HCT116 (cell line): ENCODE results near the gene JAK1. TPM values are rescaled to one million over a fixed set of nuclear protein-coding genes. Genes with fewer than 3 reads are reported as not detected.

Experiments
- ATAC-seq: fragments of 200-7000 bp; cut with Tn5 transposase; 2 replicates; pipeline ENCODE4 v1.9.1; 2020; ENCODE audit warnings: mild to moderate bottlenecking, moderate library complexity
- BruUV-seq: library from RNA; stranded (reverse); fragments of 400-500 nt; replicated peaks from 2 replicates; lab custom pipeline; 2021; lab: Mats Ljungman, UMichigan
- CTCF ChIA-PET: fragments of 300-600 bp; sonication (Branson Sonifier 250); formaldehyde crosslinking; loops from one replicate; lab custom pipeline; 2021; ENCODE audit warnings: antibody characterized with exemption; lab: Charles Lee
- POLR2A ChIA-PET: fragments of 300-600, 350-600 bp; sonication (Branson Sonifier 250); formaldehyde crosslinking; loops from one replicate; lab custom pipeline; 2021; ENCODE audit warnings: antibody characterized with exemption; lab: Charles Lee
- RAD21 ChIA-PET, 2 experiments: fragments of 300-600 bp; sonication (Branson Sonifier 250); formaldehyde crosslinking; loops; one replicate each; lab custom pipeline; 2023; ENCODE audit warnings: low total read pairs in 2 of 2; ENCODE audit not compliant: uncharacterized antibody in 2 of 2, unreplicated experiment in 2 of 2, low non-redundant PET in 1 of 2; lab: Charles Lee
- DNase-seq: peaks from one replicate; pipeline ENCODE4 v3.0.0-alpha.2; 2010; ENCODE audit warnings: low read depth, low spot score
- H2AFZ ChIP-seq: fragments of 200-600 bp; shearing (Covaris generic), sonication (generic); 2 replicates; pipeline ENCODE4 v1.6.1; 2017; ENCODE audit warnings: low read depth, mixed run types, mixed read lengths, antibody characterized with exemption, low read length; ENCODE audit not compliant: poor library complexity, severe bottlenecking
- H3K27ac ChIP-seq: 2 replicates; pipeline ENCODE4 v1.5.1; 2012; ENCODE audit warnings: low read depth, low read length
- H3K27me3 ChIP-seq: fragments of 200-600 bp; sonication (generic); 2 replicates; pipeline ENCODE4 v1.6.1; 2016; ENCODE audit warnings: mixed run types, low read length, mixed read lengths; ENCODE audit not compliant: insufficient read depth
- H3K36me3 ChIP-seq, 2 experiments: fragments of 200-500 bp in 1 of 2; fragments of 200-600 bp in 1 of 2; sonication (Bioruptor generic) in 1 of 2; sonication (generic) in 1 of 2; 2 replicates each; pipeline versions ENCODE4 v1.5.1 to v1.6.1; 2014 to 2016; ENCODE audit warnings: low read length in 2 of 2, inconsistent platforms in 1 of 2, mixed read lengths in 1 of 2, mixed run types in 1 of 2; ENCODE audit not compliant: insufficient read depth in 2 of 2, control insufficient read depth in 1 of 2
- H3K4me1 ChIP-seq, 2 experiments: fragments of 200-600 bp in 1 of 2; sonication (generic) in 1 of 2; 2 replicates each; pipeline versions ENCODE4 v1.5.1 to v1.6.1; 2012 to 2017; ENCODE audit warnings: low read length in 2 of 2, inconsistent platforms in 1 of 2, mild to moderate bottlenecking in 1 of 2, mixed read lengths in 1 of 2, mixed run types in 1 of 2, moderate library complexity in 1 of 2; ENCODE audit not compliant: insufficient read depth in 2 of 2, control insufficient read depth in 1 of 2
- H3K4me2 ChIP-seq: fragments of 200-600 bp; sonication (generic); 2 replicates; pipeline ENCODE4 v1.6.1; 2017; ENCODE audit warnings: mixed run types, low read length, mixed read lengths
- H3K4me3 ChIP-seq, 2 experiments: fragments of 200-600 bp in 1 of 2; sonication (generic) in 1 of 2; replicated peaks in 1 of 2; 2 replicates each; pipeline ENCODE4 v1.5.1; 2011 to 2016; ENCODE audit warnings: low read length in 2 of 2, control low read depth in 1 of 2, low read depth in 1 of 2, mild to moderate bottlenecking in 1 of 2, mixed read lengths in 1 of 2, mixed run types in 1 of 2
- H3K79me2 ChIP-seq: fragments of 200-600 bp; sonication (generic); 2 replicates; pipeline ENCODE4 v1.6.1; 2017; ENCODE audit warnings: mild to moderate bottlenecking, mixed run types, low read length, moderate library complexity, mixed read lengths; ENCODE audit not compliant: insufficient read depth
- H3K9ac ChIP-seq: fragments of 200-600 bp; sonication (generic); 2 replicates; pipeline ENCODE4 v1.6.1; 2016; ENCODE audit warnings: low read length, mixed read lengths
- H3K9me2 ChIP-seq: fragments of 200-600 bp; sonication (generic), shearing (Covaris generic); 2 replicates; pipeline ENCODE4 v1.6.1; 2017; ENCODE audit warnings: mixed run types, mild to moderate bottlenecking, moderate library complexity; ENCODE audit not compliant: insufficient read depth
- H3K9me3 ChIP-seq, 2 experiments: fragments of 200-500 bp in 1 of 2; fragments of 200-600 bp in 1 of 2; sonication (Bioruptor generic) in 1 of 2; sonication (generic) in 1 of 2; 2 replicates each; pipeline ENCODE4 v1.6.1; 2014 to 2017; ENCODE audit warnings: low read length in 2 of 2, mixed read lengths in 2 of 2, inconsistent platforms in 1 of 2, low read depth in 1 of 2, mild to moderate bottlenecking in 1 of 2, mixed run types in 1 of 2, moderate library complexity in 1 of 2; ENCODE audit not compliant: control insufficient read depth in 1 of 2, insufficient read depth in 1 of 2
- H4K20me1 ChIP-seq: fragments of 200-600 bp; sonication (generic), shearing (Covaris generic); 2 replicates; pipeline ENCODE4 v1.6.1; 2017; ENCODE audit warnings: mixed run types, mild to moderate bottlenecking, moderate library complexity; ENCODE audit not compliant: insufficient read depth
- CBX3 ChIP-seq: IDR thresholded peaks from 2 replicates; pipeline ENCODE4 v1.6.1; 2012; ENCODE audit warnings: low read depth
- CEBPB ChIP-seq: IDR thresholded peaks from 2 replicates; pipeline ENCODE4 v1.6.1; 2012; ENCODE audit warnings: low read depth
- EGR1 ChIP-seq: IDR thresholded peaks from 2 replicates; pipeline ENCODE4 v1.6.1; 2012; ENCODE audit warnings: low read depth
- FOSL1 ChIP-seq: IDR thresholded peaks from 2 replicates; pipeline ENCODE4 v1.6.1; 2012; ENCODE audit warnings: low read depth
- JUND ChIP-seq: IDR thresholded peaks from 2 replicates; pipeline ENCODE4 v1.6.1; 2012
- POLR2AphosphoS5 ChIP-seq: IDR thresholded peaks from 2 replicates; pipeline ENCODE4 v1.6.1; 2011; ENCODE audit warnings: mild to moderate bottlenecking, low read depth, low read length, moderate library complexity
- REST ChIP-seq: IDR thresholded peaks from 2 replicates; pipeline ENCODE4 v1.6.1; 2012; ENCODE audit warnings: low read depth
- SIN3A ChIP-seq: IDR thresholded peaks from 2 replicates; pipeline ENCODE4 v1.6.1; 2012; ENCODE audit warnings: low read depth
- SP1 ChIP-seq: IDR thresholded peaks from 2 replicates; pipeline ENCODE4 v1.6.1; 2012; ENCODE audit warnings: low read depth
- TCF7L2 ChIP-seq: IDR thresholded peaks from 2 replicates; pipeline ENCODE4 v1.7.0; 2011; ENCODE audit warnings: borderline replicate concordance, inconsistent platforms; ENCODE audit not compliant: insufficient read depth, insufficient read length; ENCODE audit errors: extremely low read depth
- YY1 ChIP-seq: IDR thresholded peaks from 2 replicates; pipeline ENCODE4 v1.6.1; 2011; ENCODE audit warnings: low read length, low read depth, moderate library complexity, mild to moderate bottlenecking; ENCODE audit not compliant: insufficient replicate concordance; ENCODE audit errors: extremely low read depth
- ZFX ChIP-seq: fragments of 450-650 bp; IDR thresholded peaks from 2 replicates; pipeline ENCODE4 v1.6.1; 2017
- ZNF274 ChIP-seq: fragments of 200-500 bp; sonication (Bioruptor generic); IDR thresholded peaks from 2 replicates; pipeline ENCODE4 v1.6.1; 2014; ENCODE audit warnings: mild to moderate bottlenecking, low read depth, low read length, inconsistent platforms
- intact Hi-C: fragments of 100-400 bp; cut with micrococcal nuclease; formaldehyde crosslinking; loops from 2 replicates; pipeline ENCODE4 v1.10.0; 2022
- total RNA-seq: library from RNA; stranded (reverse); gene quantifications from one replicate; pipeline ENCODE4 v1.2.1, GENCODE V29; 2021; ENCODE audit not compliant: unreplicated experiment
- TF ChIP-seq, protein P1 (sequence below): IDR thresholded peaks from 2 replicates; pipeline ENCODE4 v1.6.1; 2011; ENCODE audit warnings: mild to moderate bottlenecking, low read length, moderate library complexity; ENCODE audit not compliant: insufficient replicate concordance; ENCODE audit errors: extremely low read depth
- TF ChIP-seq, protein P2 (sequence below): IDR thresholded peaks from 2 replicates; pipeline ENCODE4 v1.6.1; 2012
- TF ChIP-seq, protein P3 (sequence below): IDR thresholded peaks from 2 replicates; pipeline ENCODE4 v1.6.1; 2012
- TF ChIP-seq, protein P4 (sequence below), 3 experiments: fragments of 200-600 bp in 1 of 3; sonication (generic) in 1 of 3; IDR thresholded peaks in 2 of 3; conservative IDR thresholded peaks in 1 of 3; 2 replicates each; pipeline ENCODE4 v1.5.1; 2012 to 2017; ENCODE audit warnings: low read depth in 2 of 3, low read length in 2 of 3, antibody characterized with exemption in 1 of 3, borderline replicate concordance in 1 of 3, control low read depth in 1 of 3, mild to moderate bottlenecking in 1 of 3, mixed read lengths in 1 of 3, mixed run types in 1 of 3, moderate library complexity in 1 of 3; ENCODE audit not compliant: insufficient read depth in 1 of 3

The JAK1 gene
- total RNA-seq, 1 experiment from 2014 or later, result 53.2 TPM

DNA sequence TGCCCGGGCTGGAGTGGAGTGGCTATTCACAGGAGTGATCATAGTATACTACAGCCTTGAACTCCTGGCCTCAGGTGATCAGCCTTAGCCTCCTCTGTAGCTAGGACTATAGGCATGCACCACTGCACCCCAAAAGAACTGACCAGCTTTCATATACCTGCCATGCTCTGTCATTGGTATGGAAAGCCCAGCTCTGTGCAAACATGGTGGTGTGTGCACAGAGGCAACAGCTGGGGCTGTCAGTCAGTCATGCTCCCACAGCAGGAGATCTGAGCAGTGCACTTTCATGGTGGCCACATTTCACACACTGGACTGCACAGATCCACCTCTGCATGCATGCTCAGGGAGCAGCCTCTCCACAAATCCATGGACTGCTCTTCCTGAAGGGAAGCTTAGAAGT is 8.8 kb upstream of the JAK1 start (continued):
- TF ChIP-seq, protein P1, sequence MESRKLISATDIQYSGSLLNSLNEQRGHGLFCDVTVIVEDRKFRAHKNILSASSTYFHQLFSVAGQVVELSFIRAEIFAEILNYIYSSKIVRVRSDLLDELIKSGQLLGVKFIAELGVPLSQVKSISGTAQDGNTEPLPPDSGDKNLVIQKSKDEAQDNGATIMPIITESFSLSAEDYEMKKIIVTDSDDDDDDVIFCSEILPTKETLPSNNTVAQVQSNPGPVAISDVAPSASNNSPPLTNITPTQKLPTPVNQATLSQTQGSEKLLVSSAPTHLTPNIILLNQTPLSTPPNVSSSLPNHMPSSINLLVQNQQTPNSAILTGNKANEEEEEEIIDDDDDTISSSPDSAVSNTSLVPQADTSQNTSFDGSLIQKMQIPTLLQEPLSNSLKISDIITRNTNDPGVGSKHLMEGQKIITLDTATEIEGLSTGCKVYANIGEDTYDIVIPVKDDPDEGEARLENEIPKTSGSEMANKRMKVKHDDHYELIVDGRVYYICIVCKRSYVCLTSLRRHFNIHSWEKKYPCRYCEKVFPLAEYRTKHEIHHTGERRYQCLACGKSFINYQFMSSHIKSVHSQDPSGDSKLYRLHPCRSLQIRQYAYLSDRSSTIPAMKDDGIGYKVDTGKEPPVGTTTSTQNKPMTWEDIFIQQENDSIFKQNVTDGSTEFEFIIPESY, result no peak
- no peak for TF ChIP-seq POLR2AphosphoS5
- TF ChIP-seq CBX3, result no peak
- no peak for TF ChIP-seq SP1
- no peak for TF ChIP-seq REST
- no peak for TF ChIP-seq CEBPB
- no peak for TF ChIP-seq JUND
- no peak for TF ChIP-seq EGR1

DNA sequence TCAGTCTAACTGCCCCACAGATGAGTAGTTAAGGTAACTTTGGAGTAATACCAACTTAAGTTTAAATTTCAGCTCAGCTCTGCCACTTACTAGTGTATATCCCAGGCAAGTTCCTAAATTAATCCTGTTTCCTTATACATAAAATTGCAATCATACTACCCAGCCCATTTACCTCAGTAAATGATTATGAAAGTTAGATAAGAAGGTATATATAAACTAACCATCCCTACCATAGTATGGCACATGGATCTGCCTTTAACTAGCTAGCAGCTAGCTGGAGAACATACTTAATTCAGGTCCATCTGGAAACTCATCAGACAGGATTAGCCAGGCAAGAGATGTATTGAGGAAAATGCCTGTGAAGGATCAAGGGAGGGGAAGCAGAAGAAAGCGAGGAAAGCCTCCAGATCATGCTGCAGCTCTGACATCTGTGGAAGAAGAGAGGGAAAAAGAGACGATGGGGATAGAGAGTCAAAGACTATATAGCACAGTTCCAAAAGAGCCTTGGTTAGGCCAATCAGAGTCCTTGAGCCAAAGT is 8.0 kb upstream of the JAK1 start:
- no peak overlapping the region for H2AFZ ChIP-seq
- no peaks in the 10 kb centered on the region for H4K20me1 ChIP-seq
- intact Hi-C loops, result no loop called here
- ChIA-PET RAD21 (no interaction called here), CTCF (no interaction called here), POLR2A (no interaction called here)
- TF ChIP-seq, protein P2, sequence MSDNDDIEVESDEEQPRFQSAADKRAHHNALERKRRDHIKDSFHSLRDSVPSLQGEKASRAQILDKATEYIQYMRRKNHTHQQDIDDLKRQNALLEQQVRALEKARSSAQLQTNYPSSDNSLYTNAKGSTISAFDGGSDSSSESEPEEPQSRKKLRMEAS, result no peak
- no peak for TF ChIP-seq ZNF274
- no peak for TF ChIP-seq POLR2AphosphoS5
- TF ChIP-seq YY1, result no peak
- no peak for TF ChIP-seq ZFX
- TF ChIP-seq SIN3A, result no peak
- TF ChIP-seq CBX3, result no peak
- TF ChIP-seq, protein P3, sequence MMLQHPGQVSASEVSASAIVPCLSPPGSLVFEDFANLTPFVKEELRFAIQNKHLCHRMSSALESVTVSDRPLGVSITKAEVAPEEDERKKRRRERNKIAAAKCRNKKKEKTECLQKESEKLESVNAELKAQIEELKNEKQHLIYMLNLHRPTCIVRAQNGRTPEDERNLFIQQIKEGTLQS, result no peak
- no peak for TF ChIP-seq TCF7L2
- TF ChIP-seq, protein P4, sequence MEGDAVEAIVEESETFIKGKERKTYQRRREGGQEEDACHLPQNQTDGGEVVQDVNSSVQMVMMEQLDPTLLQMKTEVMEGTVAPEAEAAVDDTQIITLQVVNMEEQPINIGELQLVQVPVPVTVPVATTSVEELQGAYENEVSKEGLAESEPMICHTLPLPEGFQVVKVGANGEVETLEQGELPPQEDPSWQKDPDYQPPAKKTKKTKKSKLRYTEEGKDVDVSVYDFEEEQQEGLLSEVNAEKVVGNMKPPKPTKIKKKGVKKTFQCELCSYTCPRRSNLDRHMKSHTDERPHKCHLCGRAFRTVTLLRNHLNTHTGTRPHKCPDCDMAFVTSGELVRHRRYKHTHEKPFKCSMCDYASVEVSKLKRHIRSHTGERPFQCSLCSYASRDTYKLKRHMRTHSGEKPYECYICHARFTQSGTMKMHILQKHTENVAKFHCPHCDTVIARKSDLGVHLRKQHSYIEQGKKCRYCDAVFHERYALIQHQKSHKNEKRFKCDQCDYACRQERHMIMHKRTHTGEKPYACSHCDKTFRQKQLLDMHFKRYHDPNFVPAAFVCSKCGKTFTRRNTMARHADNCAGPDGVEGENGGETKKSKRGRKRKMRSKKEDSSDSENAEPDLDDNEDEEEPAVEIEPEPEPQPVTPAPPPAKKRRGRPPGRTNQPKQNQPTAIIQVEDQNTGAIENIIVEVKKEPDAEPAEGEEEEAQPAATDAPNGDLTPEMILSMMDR (IDR thresholded peaks at IDR 0.05 in 2 of 3, conservative IDR thresholded peaks at IDR 0.05 in 1 of 3; ENCODE audit: borderline replicate concordance in 1 of 3, insufficient read depth in 1 of 3, low read depth in 2 of 3, low read length in 2 of 3), result no peak
- TF ChIP-seq FOSL1, result no peak
- H3K27ac ChIP-seq, result no peak overlapping the region
- no peaks in the 10 kb centered on the region for H3K79me2 ChIP-seq
- no peaks in the 10 kb centered on the region for H3K9me3 ChIP-seq
- H3K36me3 ChIP-seq, result no peaks in the 10 kb centered on the region
- H3K9ac ChIP-seq, result no peak overlapping the region
- no peaks in the 10 kb centered on the region for H3K27me3 ChIP-seq
- no peak for DNase-seq
- no peaks in the 10 kb centered on the region for H3K4me1 ChIP-seq
- H3K9me2 ChIP-seq, result no peaks in the 10 kb centered on the region
- no TSS peak for BruUV-seq
- no peak overlapping the region for H3K4me3 ChIP-seq
- H3K4me2 ChIP-seq, result no peak overlapping the region
- ATAC-seq, result no peak
